ENCODE results near the gene ACTR1A.
A peak's percentile ranks its signal among the peaks of the same experiment; 100 is the strongest.

ACTR1A gene

DNA sequence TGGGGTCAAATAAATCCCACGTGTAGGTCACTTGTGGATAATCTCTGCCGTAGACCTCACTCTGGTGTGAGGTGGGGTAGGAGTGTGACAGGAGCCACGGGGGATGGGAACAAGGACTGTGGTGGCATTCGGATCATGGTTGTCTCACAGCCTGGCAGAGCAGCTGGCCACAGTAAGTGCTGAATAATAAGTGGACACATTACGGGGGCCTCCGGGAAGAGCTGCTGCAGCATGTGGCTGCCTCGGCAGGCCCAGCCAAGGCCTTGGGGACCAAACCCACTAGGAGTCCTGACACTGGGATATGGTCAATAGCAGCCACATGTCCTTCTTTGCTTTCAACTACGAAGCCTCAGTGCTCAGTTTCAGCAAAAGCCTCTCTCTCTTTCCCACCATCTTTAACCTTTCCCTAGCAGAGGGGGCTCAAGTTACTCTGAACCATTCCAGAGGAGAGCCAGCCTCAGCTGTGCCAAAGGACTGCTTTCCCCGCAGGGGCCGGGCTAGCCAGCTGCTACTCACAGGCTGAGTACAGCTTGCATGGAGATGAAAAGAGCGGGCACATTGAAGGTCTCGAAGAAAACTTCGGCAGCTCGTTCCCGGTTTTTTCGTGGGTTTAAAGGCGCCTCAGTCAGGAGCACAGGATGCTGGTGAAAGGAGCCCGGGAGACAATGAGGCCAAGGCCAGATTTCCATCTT, 17.3 kb downstream of the ACTR1A start:
- DNase-seq (ENCODE audit: low read depth in 1 of 2, low spot score in 1 of 2), result no peak

DNA sequence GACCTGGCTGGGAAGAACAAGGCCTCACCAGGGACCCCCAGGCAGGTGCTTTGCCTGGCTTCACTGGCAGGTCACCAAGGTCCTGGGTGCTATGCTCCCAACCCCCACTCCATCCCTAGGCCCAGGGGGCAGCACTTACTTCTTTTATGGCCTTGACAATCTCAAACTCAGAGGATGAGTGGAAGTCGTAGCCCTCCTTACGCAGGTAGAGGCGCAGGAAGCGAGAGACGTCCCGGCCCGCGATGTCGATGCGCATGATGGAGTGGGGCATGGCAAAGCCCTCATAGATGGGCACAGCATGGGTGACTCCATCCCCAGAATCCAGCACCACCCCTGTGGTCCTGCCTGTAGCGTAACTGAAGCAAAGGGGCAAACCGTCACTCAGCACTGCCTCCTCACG, 18.5 kb downstream of the ACTR1A start:
- no peak for DNase-seq (ENCODE audit: low read depth in 1 of 2, low spot score in 1 of 2)

DNA sequence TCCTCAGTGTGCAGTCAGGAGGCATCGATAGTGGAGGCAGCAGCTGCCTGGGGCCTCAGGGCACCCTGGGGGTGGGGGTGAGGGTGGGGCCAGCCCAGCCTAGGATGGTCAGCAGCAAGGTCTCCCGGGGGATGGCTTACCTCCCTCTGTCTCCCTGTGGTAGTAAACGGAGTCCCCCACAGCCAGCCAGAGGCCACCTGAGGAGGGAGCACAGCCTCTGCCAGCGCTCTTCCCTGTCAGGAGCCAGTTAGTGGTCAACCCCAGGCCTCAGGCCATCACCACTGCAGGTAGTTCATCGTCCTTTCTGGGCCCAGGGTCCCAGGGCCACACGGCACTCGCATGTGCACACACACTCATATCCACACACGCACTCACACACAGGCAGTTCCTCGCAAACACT, 22.1 kb downstream of the ACTR1A start:
- no peak for DNase-seq (ENCODE audit: low read depth in 1 of 2, low spot score in 1 of 2)

DNA sequence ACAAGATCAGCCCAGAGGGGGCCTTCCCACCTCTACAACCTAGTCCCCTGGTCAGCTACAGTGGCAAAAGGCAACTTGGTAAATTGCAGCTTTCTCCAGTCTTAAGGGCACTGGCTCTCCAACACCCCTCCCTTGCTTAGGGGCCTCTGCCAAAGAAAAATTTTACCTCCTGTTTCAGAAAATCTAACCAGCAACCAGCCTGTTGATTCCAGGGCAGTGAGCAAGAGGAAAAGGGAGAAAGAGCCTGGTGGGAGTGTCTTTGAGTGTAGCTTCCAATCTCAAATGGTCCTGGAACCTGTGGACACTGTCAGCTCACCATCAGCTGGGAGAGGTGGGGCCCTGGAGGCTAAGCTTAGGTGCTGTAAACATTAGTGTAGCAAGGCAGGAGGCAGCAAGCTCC, 22.9 kb downstream of the ACTR1A start:
- DNase-seq (ENCODE audit: low read depth in 1 of 2, low spot score in 1 of 2), result no peak

DNA sequence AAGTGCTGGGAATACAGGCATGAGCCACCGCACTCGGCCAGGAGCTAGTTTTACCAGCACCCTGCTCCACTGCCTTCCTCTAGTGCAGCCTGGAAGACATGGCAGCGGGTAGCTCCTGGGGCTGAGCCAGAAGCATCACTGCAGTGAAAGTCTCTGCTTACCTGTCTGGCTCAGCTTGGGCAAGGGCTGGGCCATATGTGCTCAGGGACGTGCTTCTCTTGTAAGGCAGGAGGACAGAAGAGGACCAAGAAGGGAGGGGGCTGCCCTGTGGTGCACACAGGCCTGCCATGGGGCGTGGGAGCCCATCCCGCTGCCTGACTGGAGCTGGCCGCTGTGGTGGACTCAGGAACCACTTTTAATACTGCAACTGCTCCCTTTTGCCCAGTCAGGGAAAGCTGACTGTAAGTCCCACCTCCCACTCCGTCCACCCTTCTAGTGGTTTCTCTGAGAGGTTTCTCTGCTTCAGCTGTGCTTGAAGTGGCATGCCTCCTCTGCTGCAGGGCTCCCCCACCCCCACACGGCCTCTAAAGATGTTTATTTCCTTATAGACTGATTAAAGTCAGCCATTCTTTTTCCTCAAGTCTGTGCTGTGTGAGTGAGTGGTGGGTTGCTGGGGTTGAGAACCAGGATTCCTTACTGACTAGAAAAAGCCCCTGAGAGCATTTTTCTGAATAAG, 25.9 kb downstream of the ACTR1A start:
- DNase-seq (ENCODE audit: low read depth in 1 of 2, low spot score in 1 of 2), result no peak

DNA sequence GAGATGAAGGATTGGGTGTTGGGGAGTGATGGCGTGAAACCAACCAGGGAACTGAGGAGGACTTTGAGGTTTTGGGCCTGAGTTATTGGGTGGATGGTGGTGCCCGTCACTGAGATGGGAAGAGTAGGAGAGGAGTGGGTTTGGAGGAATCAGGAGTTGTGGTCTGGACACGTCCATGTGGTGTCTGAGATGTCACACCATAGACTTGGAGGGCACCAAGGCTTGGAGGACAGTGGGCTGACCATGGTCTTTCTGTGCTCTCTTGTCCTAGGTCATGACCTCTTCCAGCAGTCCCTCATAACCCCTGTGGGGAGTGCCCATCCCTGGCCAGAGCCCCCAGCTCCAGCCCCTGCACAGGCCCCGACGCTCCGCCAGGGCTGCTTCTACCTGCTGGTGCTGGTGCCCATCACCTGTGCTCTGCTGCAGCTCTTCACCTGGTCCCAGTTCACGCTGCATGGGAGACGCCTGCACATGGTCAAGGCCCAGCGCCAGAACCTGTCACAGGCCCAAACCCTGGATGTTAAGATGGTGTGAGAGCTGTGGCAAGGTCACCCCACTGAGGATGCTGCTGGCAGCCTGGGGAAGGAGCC, 27.0 kb downstream of the ACTR1A start:
- no peak for DNase-seq (ENCODE audit: low read depth in 1 of 2, low spot score in 1 of 2)

DNA sequence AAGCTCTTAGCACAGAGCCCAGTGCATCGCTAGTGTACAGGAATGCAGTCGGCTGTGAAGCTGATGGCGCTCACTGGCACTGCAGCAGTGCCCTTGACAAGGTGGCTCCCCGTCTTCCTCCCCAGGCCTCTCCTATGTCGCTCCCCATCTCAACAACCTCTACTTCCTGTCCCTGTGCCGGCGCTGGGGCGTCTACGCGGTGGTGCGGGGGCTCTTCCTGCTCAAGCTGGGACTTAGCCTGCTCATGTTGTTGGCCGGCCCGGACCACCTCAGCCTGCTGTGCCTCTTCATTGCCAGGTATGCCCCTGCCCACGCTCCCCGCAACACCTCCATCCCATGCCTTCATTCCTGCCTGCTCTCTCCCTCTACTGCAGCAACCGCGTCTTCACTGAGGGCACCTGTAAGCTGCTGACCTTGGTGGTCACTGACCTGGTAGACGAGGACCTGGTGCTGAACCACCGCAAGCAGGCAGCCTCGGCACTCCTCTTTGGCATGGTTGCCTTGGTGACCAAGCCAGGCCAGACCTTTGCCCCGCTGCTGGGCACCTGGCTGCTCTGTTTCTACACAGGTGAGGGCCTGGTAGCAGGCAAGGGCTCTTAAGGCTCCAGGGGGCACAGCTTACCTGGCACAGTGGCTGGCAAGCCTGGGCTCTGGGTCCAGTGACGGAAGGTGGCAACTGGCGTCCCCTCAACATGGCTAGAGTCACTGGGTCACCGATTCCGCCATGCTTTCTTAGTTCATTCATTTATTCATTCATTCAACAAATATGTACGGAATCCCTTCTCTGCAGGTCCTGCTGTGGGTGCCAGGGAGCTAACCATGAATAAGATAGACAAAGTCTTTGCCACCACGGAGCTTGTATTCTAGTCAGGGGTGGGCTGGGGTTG, 28.8 kb downstream of the ACTR1A start:
- DNase-seq (ENCODE audit: low read depth in 1 of 2, low spot score in 1 of 2), result no peak

DNA sequence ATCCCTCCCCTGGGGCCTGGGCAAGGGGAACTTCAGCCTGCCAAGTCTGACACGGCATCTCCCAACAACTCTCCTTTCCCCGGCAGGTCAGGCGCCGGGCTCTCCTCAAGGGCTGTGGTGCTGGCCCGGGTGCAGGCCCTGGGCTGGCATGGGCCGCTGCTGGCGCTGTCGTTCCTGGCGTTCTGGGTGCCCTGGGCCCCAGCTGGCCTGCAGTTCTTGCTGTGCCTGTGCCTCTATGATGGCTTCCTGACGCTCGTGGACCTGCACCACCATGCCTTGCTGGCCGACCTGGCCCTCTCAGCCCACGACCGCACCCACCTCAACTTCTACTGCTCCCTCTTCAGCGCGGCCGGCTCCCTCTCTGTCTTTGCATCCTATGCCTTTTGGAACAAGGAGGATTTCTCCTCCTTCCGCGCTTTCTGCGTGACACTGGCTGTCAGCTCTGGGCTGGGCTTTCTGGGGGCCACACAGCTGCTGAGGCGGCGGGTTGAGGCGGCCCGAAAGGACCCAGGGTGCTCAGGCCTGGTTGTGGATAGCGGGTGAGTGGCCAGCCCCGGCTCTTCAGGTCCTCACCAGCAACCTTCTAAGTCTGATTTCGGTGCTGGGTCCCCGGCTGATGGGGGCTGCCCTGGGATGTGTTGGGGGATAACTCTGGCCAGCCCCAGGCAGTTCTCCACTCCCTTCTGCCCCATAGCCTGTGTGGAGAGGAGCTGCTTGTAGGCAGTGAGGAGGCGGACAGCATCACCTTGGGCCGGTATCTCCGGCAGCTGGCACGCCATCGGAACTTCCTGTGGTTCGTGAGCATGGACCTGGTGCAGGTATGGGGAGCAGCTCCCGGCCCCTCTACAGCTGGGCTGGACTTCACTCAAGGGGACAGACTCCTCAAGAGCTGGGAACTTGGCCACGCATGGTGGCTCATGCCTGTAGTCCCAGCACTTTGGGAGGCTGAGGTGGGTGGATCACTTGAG, 31.6 kb downstream of the ACTR1A start:
- no peak for DNase-seq (ENCODE audit: low read depth in 1 of 2, low spot score in 1 of 2)

DNA sequence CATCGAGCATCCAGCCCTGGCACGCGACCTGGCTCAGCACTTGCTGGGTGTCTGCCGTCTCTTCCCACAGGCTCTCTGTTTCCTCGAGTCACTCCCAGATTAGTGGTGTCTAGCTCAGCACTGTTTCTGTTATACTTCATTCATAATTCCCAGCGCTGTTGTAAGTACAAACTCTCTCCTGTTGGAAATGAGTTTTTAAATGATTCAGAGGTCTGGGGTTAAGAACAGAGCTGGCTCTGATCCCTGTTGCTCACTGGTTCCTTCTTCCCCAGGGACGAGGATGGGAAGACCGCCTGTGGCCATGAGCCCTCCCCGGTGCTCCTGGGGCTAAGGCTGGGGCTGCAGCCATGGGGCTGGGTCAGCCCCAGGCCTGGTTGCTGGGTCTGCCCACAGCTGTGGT, 33.8 kb downstream of the ACTR1A start:
- no peak for DNase-seq (ENCODE audit: low read depth in 1 of 2, low spot score in 1 of 2)

DNA sequence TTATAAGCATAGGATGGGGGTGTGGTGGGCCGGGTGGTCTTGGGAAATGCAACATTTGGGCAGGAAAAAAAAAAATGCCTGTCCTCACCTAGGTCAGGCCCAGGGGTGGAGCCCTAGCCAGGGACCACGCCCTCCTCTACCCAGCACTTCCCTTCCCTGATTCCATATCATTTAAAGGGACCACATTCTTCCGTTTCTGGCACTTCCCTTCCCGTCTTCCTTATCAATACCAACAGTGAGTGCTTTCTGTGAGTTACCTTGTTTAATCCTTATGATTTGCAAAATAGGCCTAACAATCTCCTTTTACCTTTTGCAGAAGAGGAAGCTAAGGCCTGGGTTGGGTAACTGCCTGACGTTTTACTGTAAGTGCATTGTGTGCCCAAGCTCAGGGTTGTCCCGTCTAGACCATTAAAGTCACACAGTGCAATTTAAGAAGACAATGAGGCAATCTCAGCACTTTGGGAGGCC, 34.5 kb downstream of the ACTR1A start:
- no peak for DNase-seq (ENCODE audit: low read depth in 1 of 2, low spot score in 1 of 2)

DNA sequence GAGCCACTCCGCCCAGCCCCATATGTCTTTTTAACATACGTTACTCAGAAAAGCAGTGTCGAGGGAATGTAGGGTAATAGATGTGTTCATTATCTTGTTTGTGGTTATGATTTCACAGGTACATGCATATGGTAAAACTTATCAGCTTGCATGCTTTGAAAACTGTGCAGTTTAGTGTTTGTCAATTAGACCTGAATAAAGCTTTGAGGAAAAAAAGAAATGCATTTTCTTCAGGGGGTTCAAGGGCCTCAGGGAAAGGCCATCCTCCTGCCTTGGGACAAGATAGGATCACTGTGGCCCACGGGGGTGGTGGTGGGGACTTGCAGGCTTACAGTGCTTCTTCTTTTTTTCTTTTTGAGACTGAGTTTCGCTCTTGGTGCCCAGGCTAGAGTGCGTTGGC, 35.2 kb downstream of the ACTR1A start:
- DNase-seq (ENCODE audit: low read depth in 1 of 2, low spot score in 1 of 2), result no peak

DNA sequence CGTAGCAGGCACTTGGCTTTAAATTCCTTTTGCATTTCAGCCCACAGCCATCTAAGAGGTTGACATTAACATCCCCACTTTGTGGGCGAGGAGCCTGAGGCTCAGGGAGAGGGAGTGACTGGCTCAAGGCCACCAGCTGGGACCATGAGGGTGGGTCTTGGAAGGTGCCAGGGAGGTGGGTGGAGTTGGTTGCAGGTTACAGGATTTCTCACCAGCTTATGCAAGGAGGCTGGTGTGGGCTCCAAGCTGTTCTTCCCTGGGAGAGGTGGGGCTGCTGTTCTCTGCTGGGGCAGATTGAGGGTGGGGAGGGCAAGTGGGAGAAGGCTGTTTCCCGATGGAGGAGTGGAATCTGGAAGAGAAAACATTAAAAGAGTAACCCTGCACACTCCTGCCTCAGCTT, 37.0 kb downstream of the ACTR1A start:
- DNase-seq (ENCODE audit: low read depth in 1 of 2, low spot score in 1 of 2), result no peak

DNA sequence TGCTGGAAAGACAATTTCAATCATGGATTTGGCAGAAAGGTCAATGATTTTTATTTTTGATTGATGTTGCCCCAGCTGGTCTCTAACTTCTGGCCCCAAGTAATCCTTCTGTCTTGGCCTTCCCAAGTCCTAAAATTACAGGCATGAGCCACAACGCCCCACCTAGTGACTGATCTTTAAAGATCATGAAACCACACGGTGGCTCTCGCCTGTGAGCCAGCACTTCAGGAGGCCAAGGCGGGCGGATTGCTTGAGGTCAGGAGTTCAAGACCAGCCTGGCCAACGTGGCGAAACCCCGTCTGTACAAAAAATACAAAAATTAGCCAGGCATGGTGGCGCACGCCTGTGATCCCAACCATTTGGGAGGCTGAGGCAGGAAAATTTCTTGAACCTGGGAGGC, 38.5 kb downstream of the ACTR1A start:
- DNase-seq (ENCODE audit: low read depth in 1 of 2, low spot score in 1 of 2), result no peak

DNA sequence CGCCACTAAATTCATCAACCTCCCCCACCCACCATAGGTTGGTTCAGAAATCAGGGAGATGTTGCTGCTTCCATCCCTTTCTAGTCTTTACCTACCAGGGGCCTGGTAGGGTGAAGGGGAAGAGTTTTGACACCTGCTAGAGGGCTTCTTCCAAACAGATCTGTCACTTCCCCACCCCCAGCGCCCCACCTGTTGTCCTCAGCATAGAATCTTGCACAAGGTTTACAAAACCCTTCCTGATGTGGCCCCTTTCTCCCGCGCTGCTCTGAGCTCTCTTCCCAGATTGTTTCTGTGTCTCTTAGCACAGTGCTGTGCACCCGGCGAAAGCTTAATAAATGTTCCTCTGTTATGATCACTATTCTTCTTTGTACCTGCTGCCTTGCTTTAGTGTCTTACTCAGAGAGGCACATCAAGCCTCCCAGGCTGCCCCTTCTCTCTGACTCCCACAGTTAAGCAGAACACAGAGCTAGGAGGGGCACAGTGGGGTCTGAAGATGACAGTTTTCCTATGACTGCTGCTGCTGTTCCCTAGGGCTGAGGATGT, 39.9 kb downstream of the ACTR1A start:
- no peak for DNase-seq (ENCODE audit: low read depth in 1 of 2, low spot score in 1 of 2)

DNA sequence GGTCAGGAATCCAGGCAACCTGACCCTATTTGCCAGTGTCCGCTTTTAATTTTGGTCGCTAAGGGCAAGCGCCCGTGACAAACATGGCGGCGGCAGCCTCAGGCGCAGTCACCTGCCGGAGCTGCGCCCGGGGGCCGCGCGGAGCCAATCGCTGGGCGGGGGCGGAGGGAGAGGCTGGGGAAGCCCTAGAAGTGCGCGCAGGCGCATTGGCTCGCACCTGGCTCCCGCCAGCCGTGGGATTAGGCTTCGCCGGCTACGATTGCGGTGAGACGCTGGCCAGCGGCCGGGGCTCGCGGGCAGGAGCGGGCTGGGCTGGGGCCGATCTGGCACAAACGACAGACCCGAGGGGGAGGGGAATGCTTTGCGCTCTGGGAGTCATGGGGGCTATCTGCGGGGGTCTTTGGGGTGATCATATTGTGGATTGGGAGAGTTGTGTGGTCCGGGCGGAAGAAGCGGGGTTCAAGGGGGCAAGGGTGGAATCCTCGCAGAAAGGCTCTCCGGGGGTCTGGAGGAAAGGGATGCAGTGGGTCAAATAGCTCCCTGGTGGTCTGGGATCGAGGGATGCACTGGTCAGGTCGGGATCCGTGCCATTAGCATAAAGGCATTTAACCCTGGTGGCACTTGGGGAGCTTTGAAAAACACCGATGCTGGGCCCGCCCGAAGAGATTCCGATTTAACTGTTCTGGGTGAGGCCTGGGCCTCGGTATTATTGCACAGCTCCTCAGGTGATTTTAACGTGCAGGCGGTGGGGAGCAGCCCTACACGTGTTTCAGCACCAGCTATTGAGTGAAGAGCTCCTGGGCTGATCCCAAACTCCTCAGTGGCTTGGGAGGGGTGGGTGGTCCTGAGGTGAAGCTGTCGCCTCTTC, 41.1 kb downstream of the ACTR1A start:
- DNase-seq (ENCODE audit: low read depth in 1 of 2, low spot score in 1 of 2), result peak; percentile 84 to 91

DNA sequence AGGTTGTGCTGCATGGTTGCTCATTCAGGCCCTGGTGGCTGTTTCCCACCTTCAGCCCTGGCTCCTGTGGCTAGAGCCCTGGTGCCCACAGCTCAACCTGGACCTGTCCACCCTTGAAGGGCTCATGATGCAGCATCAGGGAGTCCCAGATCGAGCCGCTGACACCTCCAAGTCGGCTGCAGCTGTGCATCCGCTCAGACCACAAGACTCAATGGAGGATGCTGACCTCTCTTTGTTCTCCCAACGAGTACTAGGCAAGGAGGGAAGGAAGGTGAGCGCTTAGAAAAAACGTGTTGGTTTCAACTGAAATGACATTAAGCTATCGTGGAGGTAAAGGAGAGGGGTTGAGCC, 41.7 kb downstream of the ACTR1A start:
- DNase-seq (ENCODE audit: low read depth in 1 of 2, low spot score in 1 of 2), result no peak

DNA sequence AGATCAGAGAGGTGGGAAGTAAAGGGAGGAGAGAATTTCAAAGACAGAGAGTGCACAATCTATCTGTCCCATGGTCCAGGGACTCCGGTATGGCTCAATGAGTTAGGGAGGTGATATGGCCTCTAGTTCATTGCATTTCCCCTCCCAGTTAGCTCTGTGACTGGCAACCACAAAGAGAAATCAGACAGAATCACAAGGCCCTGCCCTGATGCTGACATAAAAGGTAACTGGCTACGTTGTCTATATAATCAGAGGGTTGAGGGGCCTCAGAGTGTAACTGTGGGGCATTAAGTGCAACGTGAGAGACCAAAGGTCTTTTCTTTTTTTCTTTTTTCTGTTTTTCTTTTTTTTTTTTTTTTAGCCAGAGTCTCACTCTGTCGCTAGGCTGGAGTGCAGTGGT, 43.9 kb downstream of the ACTR1A start:
- no peak for DNase-seq (ENCODE audit: low read depth in 1 of 2, low spot score in 1 of 2)

DNA sequence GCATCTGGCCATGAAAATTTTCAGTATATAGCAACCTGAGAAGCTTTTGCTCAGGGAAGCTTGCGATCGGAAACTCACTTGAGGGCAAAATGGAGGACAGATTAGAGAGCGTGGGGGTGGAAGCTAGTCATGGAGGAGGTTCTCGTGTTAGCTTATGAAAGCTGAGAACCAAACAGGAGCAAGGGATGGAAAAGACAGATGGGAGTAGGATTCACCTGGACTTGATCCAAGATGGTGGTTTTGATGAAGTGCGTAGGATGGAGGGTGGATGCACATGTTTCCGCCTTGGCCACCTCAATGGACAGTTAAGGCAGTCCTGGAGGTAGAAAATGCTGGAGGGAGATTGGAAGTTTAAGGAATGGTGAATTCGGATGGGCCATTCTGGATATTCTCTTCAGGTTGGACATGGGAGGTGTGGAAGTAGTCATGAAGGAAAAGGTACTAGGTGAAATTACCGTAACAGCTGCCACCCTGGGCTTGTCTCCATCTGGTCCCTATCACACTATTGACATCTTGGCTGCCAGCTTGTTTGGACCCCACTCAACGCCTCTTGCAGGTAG, 44.8 kb downstream of the ACTR1A start:
- DNase-seq (ENCODE audit: low read depth in 1 of 2, low spot score in 1 of 2), result no peak

DNA sequence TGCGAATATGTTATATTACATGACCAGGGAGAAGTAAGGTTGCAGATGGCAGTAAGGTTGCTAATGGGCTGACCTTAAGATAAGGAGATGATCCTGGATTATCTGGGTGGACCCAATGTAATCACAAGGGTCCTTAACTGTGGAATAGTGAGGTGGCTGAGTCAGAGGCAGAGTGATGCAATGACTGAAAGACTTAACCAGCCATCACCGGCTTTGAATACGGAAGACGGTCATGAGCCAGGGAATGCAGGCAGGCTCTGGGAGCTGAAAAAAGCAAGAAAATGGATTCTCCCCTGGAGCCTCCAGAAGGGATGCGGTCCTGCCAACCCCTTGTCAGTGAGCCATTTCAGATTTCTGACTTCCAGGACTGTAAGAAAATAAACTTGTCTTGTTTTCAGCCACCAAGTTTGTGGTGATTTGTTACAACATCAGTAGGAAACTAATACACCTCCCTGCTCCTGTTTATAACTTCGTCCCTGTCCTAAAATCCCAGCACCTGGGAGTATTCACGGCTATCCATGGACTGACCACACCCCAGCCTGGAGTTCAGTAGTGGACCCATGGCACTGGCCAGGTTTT, 46.5 kb downstream of the ACTR1A start:
- DNase-seq (ENCODE audit: low read depth in 1 of 2, low spot score in 1 of 2), result no peak
